Activated gamma-delta T cell treated with anti-CD3 and anti-CD28 coated beads, Interleukin-2, amount 50 U/mL, for 16 hours (primary cell): ENCODE measurements around the gene ITGB4.
A peak's percentile ranks its signal among the peaks of the same experiment; 100 is the strongest.

ENCODE experiments used
- DNase-seq: peaks from one replicate; pipeline ENCODE4 v3.0.0-alpha.2; 2020; ENCODE audit warnings: low read depth

The ITGB4 gene

GRCh38 chr17:75731716-75732498 lies 10.6 kb downstream of the ITGB4 start:
- DNase-seq: no peak

- DNase-seq: no peak
Observed at GRCh38 chr17:75733471-75733870, 12.2 kb downstream of the ITGB4 start.

GRCh38 chr17:75734674-75735294 lies 13.5 kb downstream of the ITGB4 start:
- no peak for DNase-seq

- no peak for DNase-seq
Observed at GRCh38 chr17:75736173-75736835, 15.0 kb downstream of the ITGB4 start.

GRCh38 chr17:75737133-75737962 lies 16.1 kb downstream of the ITGB4 start:
- no peak for DNase-seq

GRCh38 chr17:75738218-75738802 lies 17.1 kb downstream of the ITGB4 start:
- no peak for DNase-seq

GRCh38 chr17:75739174-75739573 lies 17.9 kb downstream of the ITGB4 start:
- no peak for DNase-seq

GRCh38 chr17:75739801-75740200 lies 18.5 kb downstream of the ITGB4 start:
- no peak for DNase-seq

GRCh38 chr17:75740215-75740614 lies 19.0 kb downstream of the ITGB4 start:
- no peak for DNase-seq

- no peak for DNase-seq
Observed at GRCh38 chr17:75740631-75741077, 19.4 kb downstream of the ITGB4 start.

- DNase-seq: no peak
Observed at GRCh38 chr17:75742337-75742736, 21.1 kb downstream of the ITGB4 start.

- no peak for DNase-seq
Observed at GRCh38 chr17:75743625-75744206, 22.5 kb downstream of the ITGB4 start.

- no peak for DNase-seq
Observed at GRCh38 chr17:75748706-75749105, 27.4 kb downstream of the ITGB4 start.

- peak; percentile 91 for DNase-seq
Observed at GRCh38 chr17:75749545-75750389, 28.5 kb downstream of the ITGB4 start.

GRCh38 chr17:75750661-75751423 lies 29.6 kb downstream of the ITGB4 start:
- DNase-seq: no peak

GRCh38 chr17:75751676-75752404 lies 30.6 kb downstream of the ITGB4 start:
- no peak for DNase-seq

GRCh38 chr17:75752405-75752709 lies 31.1 kb downstream of the ITGB4 start:
- DNase-seq: no peak

- DNase-seq: no peak
Observed at GRCh38 chr17:75752802-75753513, 31.7 kb downstream of the ITGB4 start.
